ENCODE data around the gene SEL1L. TPM values are rescaled to one million over a fixed set of nuclear protein-coding genes. Genes with fewer than 3 reads are reported as not detected.
A peak's percentile ranks its signal among the peaks of the same experiment; 100 is the strongest.
"Not testable (repeated sequence)": the region's sequence is repeated elsewhere in the genome, so short reads cannot be mapped to it uniquely, and the experiment has no call there.

The SEL1L gene
- total RNA-seq, 2 donors from 2014 or later, result 56.9 to 66.0 TPM

- DNase-seq (no peak), ATAC-seq (no peak)
- intact Hi-C loops (cut with DNase I), result no loop called here
Measured at GRCh38 chr14:81484120-81484519, 49.5 kb downstream of the SEL1L start.

GRCh38 chr14:81480741-81481140 lies 52.9 kb downstream of the SEL1L start:
- ATAC-seq (no peak), DNase-seq (no peak)
- intact Hi-C loops (cut with DNase I), result no loop called here

- ATAC-seq (no peak), DNase-seq (no peak)
- intact Hi-C loops (cut with DNase I), result no loop called here
Measured at GRCh38 chr14:81478446-81478845, 55.2 kb downstream of the SEL1L start.

GRCh38 chr14:81476816-81477215 lies 56.8 kb downstream of the SEL1L start:
- DNase-seq (no peak), ATAC-seq (no peak)
- intact Hi-C loops (cut with DNase I), result no loop called here

GRCh38 chr14:81474685-81475324 lies 58.8 kb downstream of the SEL1L start:
- DNase-seq, result no peak
- intact Hi-C loops (cut with DNase I), result no loop called here
- no peak for ATAC-seq

- ATAC-seq, result no peak
- DNase-seq, result no peak
- intact Hi-C loops (cut with DNase I), result no loop called here
Measured at GRCh38 chr14:81474148-81474492, 59.5 kb downstream of the SEL1L start.

GRCh38 chr14:81473456-81474147 lies 60.1 kb downstream of the SEL1L start:
- intact Hi-C loops (cut with DNase I), result no loop called here
- DNase-seq (no peak), ATAC-seq (no peak)

- ATAC-seq, result no peak
- no peak for DNase-seq
- intact Hi-C loops (cut with DNase I), result no loop called here
Measured at GRCh38 chr14:81472096-81472800, 61.4 kb downstream of the SEL1L start.

GRCh38 chr14:81471062-81471461 lies 62.6 kb downstream of the SEL1L start:
- DNase-seq (no peak), ATAC-seq (no peak)
- intact Hi-C loops (cut with DNase I), result no loop called here

- not testable (repeated sequence) for ATAC-seq, DNase-seq
Measured at GRCh38 chr14:81470557-81470826, 63.2 kb downstream of the SEL1L start.

GRCh38 chr14:81466854-81467253 lies 66.8 kb downstream of the SEL1L start:
- intact Hi-C loops (cut with DNase I), result no loop called here
- ATAC-seq (no peak), DNase-seq (no peak)

More at GRCh38 chr14:81470557-81470826, 63.2 kb downstream of the SEL1L start:
- intact Hi-C loops (cut with DNase I), result not testable (repeated sequence)

- ATAC-seq, result no peak
- intact Hi-C loops (cut with DNase I), result loop anchor here in 1 of 2 donors (2.0 kb wide), 1 partner anchor 197 kb away; no protein-coding TSS in a partner anchor
Measured at GRCh38 chr14:81465507-81466228, 68.0 kb downstream of the SEL1L start.

GRCh38 chr14:81465003-81465392 lies 68.7 kb downstream of the SEL1L start:
- not testable (repeated sequence) for DNase-seq, ATAC-seq
- intact Hi-C loops (cut with DNase I), result loop anchor here in 1 of 2 donors (2.0 kb wide), 1 partner anchor 196 kb away; no protein-coding TSS in a partner anchor

More at GRCh38 chr14:81465507-81466228, 68.0 kb downstream of the SEL1L start:
- no peak for DNase-seq

GRCh38 chr14:81464253-81465002 lies 69.2 kb downstream of the SEL1L start:
- ATAC-seq, result peak; percentile 56 to 66
- intact Hi-C loops (cut with DNase I), result loop anchor here (2.0 to 5.0 kb wide), 2 partner anchors 196 to 197 kb away; no protein-coding TSS in a partner anchor

GRCh38 chr14:81462356-81462755 lies 71.3 kb downstream of the SEL1L start:
- intact Hi-C loops (cut with DNase I), result loop anchor here in 1 of 2 donors (5.0 kb wide), 1 partner anchor 195 kb away; no protein-coding TSS in a partner anchor
- not testable (repeated sequence) for DNase-seq, ATAC-seq

More at GRCh38 chr14:81464253-81465002, 69.2 kb downstream of the SEL1L start:
- DNase-seq, result no peak

GRCh38 chr14:81459912-81460311 lies 73.7 kb downstream of the SEL1L start:
- intact Hi-C loops (cut with DNase I), result loop anchor here in 1 of 2 donors (5.0 kb wide), 1 partner anchor 193 kb away; no protein-coding TSS in a partner anchor
- DNase-seq (no peak), ATAC-seq (no peak)

- ATAC-seq (no peak), DNase-seq (no peak)
- intact Hi-C loops (cut with DNase I), result no loop called here
Measured at GRCh38 chr14:81458352-81458751, 75.3 kb downstream of the SEL1L start.

- no peak for ATAC-seq
- intact Hi-C loops (cut with DNase I), result no loop called here
- no peak for DNase-seq
Measured at GRCh38 chr14:81455390-81455789, 78.3 kb downstream of the SEL1L start.

Measured in left cardiac atrium (tissue), 4 donors.